Activated naive CD4-positive, alpha-beta T cell treated with anti-CD3 and anti-CD28 coated beads, Interleukin-2, amount 10 ng/mL, durations not matched to agents 7 days and 5 days (primary cell): ENCODE data around the gene BCAS3.

Experiments
- CTCF ChIA-PET: fragments of 350-600 bp; sonication (Branson Sonifier 250); formaldehyde crosslinking; loops from one replicate; lab custom pipeline; 2021; ENCODE audit warnings: antibody characterized with exemption; lab: Charles Lee
- DNase-seq: peaks from one replicate; pipeline ENCODE4 v3.0.0-alpha.2; 2020
- H3K27ac Mint-ChIP-seq: one replicate; pipeline ENCODE4 v1.8.0; 2021; ENCODE audit warnings: mild to moderate bottlenecking, moderate library complexity, mixed read lengths
- H3K27me3 Mint-ChIP-seq: one replicate; pipeline ENCODE4 v1.8.0; 2021; ENCODE audit warnings: mild to moderate bottlenecking, mixed read lengths
- H3K36me3 Mint-ChIP-seq: one replicate; pipeline ENCODE4 v1.8.0; 2021; ENCODE audit warnings: mixed read lengths
- H3K4me1 Mint-ChIP-seq: one replicate; pipeline ENCODE4 v1.8.0; 2021; ENCODE audit warnings: mixed read lengths
- H3K4me3 Mint-ChIP-seq: one replicate; pipeline ENCODE4 v1.8.0; 2021; ENCODE audit warnings: mild to moderate bottlenecking, moderate library complexity, mixed read lengths
- H3K9me3 Mint-ChIP-seq: one replicate; pipeline ENCODE4 v1.8.0; 2021; ENCODE audit warnings: mixed read lengths

The BCAS3 gene

GRCh38 chr17:61225178-61225882 is 547.7 kb downstream of the BCAS3 start:
- CTCF ChIA-PET, result no interaction called here
- no peaks in the 10 kb centered on the region for H3K9me3 Mint-ChIP-seq
- no peak overlapping the region for H3K4me3 Mint-ChIP-seq
- no peak for DNase-seq
- H3K4me1 Mint-ChIP-seq, result peaks cover 45% of the 10 kb centered on the region
- H3K36me3 Mint-ChIP-seq, result peaks cover 5% of the 10 kb centered on the region
- H3K27ac Mint-ChIP-seq, result no peak overlapping the region
- H3K27me3 Mint-ChIP-seq, result no peaks in the 10 kb centered on the region

DNA sequence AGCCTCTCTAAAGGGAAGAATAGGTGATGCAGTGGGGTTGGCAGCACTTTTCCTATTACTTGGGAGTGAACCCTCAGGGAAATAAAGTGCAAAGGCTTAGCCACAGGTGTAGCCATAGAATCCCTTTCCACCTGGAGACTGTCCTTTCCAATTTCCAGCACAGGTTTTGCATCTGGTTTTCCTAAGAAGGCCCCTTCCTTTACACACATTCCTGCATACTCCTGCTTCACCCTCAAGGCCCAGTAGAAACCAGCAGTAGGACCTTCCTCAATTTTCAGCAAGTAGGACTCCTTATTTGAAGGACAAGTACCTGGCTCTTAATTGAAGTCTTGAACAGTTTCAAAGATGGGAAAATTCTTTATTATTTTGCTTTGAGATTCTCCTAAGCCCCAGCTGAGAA is 550.2 kb downstream of the BCAS3 start:
- Mint-ChIP-seq H3K27me3 (no peaks in the 10 kb centered on the region), H3K9me3 (no peaks in the 10 kb centered on the region), H3K4me1 (peaks cover 25% of the 10 kb centered on the region), H3K36me3 (peaks cover 5% of the 10 kb centered on the region), H3K27ac (no peak overlapping the region), H3K4me3 (no peak overlapping the region)
- no peak for DNase-seq
- CTCF ChIA-PET, result no interaction called here

GRCh38 chr17:61230461-61230860 is 552.8 kb downstream of the BCAS3 start:
- Mint-ChIP-seq H3K4me1 (peaks cover 5% of the 10 kb centered on the region), H3K9me3 (no peaks in the 10 kb centered on the region), H3K27me3 (peaks cover 3% of the 10 kb centered on the region), H3K36me3 (no peaks in the 10 kb centered on the region), H3K4me3 (no peak overlapping the region), H3K27ac (no peak overlapping the region)
- DNase-seq, result no peak
- CTCF ChIA-PET, result no interaction called here

- Mint-ChIP-seq H3K9me3 (no peaks in the 10 kb centered on the region), H3K27me3 (peaks cover 3% of the 10 kb centered on the region), H3K36me3 (no peaks in the 10 kb centered on the region), H3K27ac (no peak overlapping the region), H3K4me3 (no peak overlapping the region), H3K4me1 (peaks cover 5% of the 10 kb centered on the region)
- CTCF ChIA-PET, result no interaction called here
- DNase-seq, result no peak
These were observed 553.5 kb downstream of the BCAS3 start for GRCh38 chr17:61230972-61231820.

DNA sequence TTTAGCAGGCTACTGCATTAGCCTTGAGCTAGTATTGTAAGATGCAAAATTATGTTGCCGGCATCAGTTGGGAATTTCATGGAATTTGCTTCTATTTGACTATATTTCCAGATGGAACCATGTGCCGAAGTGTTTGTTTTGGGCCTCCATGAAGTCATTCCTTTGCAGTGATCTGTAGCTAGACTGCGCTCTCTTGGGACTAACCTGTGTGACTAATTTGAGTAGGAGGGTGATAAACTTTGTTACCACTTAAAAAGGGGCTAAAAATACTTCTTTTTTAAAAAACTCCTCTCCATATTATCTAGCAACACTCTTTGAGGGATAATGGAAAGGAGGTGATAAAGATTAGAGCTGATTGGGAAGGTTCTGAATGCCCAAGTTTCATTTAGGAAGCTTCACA is 555.2 kb downstream of the BCAS3 start:
- H3K4me1 Mint-ChIP-seq, result peaks cover 5% of the 10 kb centered on the region
- peaks cover 3% of the 10 kb centered on the region for H3K27me3 Mint-ChIP-seq
- CTCF ChIA-PET, result no interaction called here
- no peak overlapping the region for H3K27ac Mint-ChIP-seq
- H3K9me3 Mint-ChIP-seq, result no peaks in the 10 kb centered on the region
- no peak for DNase-seq
- no peak overlapping the region for H3K4me3 Mint-ChIP-seq
- peaks cover 2% of the 10 kb centered on the region for H3K36me3 Mint-ChIP-seq

DNA sequence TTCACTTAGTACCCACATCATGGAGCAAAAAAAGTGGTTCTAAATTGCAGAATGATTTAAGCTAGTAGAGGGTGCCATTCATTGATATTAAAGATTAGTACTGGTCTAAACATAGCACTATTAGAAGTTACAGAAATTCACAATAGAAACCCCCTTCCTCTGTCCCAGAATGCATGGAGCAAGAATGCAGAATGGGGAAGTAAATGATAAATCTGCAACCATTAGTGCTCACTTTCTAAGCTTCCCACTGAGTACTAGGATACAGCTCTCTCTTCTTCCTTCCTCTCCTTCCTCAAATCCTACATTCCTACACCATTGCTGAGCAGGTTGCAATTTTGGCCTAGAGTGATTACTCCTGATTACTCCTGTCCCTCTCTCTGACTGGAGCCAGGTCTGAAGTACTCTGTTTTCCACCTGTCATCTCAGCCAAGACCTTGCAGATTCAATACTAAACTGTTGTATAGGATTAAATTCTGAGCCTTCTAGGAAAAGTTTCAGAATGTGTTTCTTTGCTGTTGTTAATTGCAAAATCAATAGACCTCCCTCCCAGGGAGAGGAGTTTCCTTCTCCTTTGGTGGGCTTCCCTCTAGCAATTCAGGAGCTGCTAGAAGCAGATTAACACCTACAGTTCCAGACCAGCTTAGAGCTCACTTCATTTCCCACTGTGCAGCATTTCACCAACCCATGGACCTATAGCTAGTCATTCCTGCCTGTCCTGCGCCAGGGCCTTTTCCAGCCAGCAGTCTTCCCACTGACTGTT is 556.5 kb downstream of the BCAS3 start:
- H3K9me3 Mint-ChIP-seq, result no peaks in the 10 kb centered on the region
- H3K4me3 Mint-ChIP-seq, result no peak overlapping the region
- peaks cover 13% of the 10 kb centered on the region for H3K4me1 Mint-ChIP-seq
- peaks cover 2% of the 10 kb centered on the region for H3K36me3 Mint-ChIP-seq
- no peak for DNase-seq
- CTCF ChIA-PET, result no interaction called here
- H3K27me3 Mint-ChIP-seq, result peaks cover 3% of the 10 kb centered on the region
- no peak overlapping the region for H3K27ac Mint-ChIP-seq

DNA sequence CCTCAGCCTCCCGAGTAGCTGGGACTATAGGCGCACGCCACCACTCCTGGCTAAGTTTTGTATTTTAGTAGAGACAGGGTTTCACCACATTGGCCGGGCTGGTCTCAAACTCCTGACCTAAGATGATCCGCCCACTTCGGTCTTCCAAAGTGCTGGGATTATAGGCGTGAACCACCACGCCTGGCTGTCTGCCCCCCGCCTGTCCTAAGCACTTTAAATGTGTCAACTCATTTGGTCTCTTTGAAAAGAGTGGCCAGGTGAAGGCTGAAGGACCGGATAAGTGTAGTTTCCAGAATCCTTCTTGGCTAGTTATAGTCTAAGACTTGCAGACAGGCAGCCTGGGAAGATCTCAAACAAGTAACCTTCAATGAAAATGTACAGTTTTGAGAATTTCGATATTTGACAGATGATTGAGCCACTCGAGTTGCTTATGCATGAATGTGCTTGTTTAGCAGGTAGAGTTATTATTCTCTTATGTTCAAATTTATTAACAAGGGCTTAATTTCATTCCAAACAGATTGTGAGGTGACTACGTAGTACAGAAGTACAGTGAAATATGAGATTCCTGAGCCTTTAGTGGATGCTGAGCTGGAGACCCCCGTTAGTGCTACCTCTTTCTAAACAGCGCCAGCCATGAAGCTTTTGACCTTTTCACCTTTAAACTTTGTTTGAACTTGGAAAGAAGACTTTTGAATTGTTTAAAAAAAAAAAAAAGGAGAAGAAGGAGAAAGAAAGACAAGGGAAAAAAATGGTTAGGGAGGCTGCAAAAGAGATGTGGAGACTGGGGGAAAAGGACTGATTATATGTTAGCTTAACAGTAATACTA is 557.6 kb downstream of the BCAS3 start:
- peaks cover 18% of the 10 kb centered on the region for H3K4me1 Mint-ChIP-seq
- no peak overlapping the region for H3K4me3 Mint-ChIP-seq
- H3K27me3 Mint-ChIP-seq, result peaks cover 3% of the 10 kb centered on the region
- CTCF ChIA-PET, result interaction anchor here (0.8 kb wide), 1 partner anchor 14 kb away, joined by 4 read pairs; no protein-coding TSS in a partner anchor
- no peaks in the 10 kb centered on the region for H3K9me3 Mint-ChIP-seq
- H3K27ac Mint-ChIP-seq, result no peak overlapping the region
- peaks cover 2% of the 10 kb centered on the region for H3K36me3 Mint-ChIP-seq
- DNase-seq, result no peak

DNA sequence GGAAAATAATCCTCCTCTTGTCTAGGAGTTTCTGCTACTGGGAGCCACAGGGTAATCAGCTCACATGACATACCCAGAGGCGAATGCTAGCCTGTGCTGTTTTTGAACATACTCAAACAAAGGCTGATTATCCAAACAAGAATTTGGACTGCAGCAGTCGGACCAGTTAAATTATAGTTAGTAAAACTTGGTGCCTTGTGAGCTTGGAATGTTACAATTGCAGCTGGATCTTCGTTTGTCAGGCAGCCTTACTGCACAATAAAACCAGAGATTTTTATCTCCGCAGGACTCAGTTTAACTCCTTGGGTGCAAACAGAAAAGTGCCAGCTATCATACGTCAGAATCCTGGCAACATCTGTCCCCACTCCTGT is 558.2 kb downstream of the BCAS3 start:
- no peak for DNase-seq
- Mint-ChIP-seq H3K27ac (no peak overlapping the region), H3K4me1 (peaks cover 17% of the 10 kb centered on the region), H3K4me3 (no peak overlapping the region), H3K27me3 (peaks cover 3% of the 10 kb centered on the region), H3K9me3 (no peaks in the 10 kb centered on the region), H3K36me3 (peaks cover 2% of the 10 kb centered on the region)
- CTCF ChIA-PET, result interaction anchor here (0.8 kb wide), 1 partner anchor 15 kb away, joined by 4 read pairs; no protein-coding TSS in a partner anchor

DNA sequence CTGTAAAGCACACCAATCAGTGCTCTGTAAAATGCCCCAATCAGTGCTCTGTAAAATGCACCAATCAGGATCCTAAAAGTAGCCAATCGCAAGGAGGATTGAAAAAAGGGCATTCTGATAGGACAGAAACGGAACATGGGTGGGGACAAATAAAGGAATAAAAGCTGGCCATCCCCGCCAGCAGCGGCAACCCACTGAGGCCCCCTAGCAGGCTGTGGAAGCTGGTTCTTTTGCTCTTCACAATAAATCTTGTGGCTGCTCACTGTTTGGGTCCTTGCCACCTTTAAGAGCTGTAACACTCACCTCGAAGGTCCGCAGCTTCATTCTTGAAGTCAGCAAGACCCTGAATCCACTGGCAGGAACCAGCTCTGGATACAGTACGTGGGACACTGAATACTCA is 559.6 kb downstream of the BCAS3 start:
- H3K9me3 Mint-ChIP-seq, result no peaks in the 10 kb centered on the region
- CTCF ChIA-PET, result interaction anchor here (0.6 kb wide), 1 partner anchor 167 kb away, joined by 3 read pairs; no protein-coding TSS in a partner anchor
- H3K27ac Mint-ChIP-seq, result no peak overlapping the region
- H3K4me3 Mint-ChIP-seq, result no peak overlapping the region
- H3K27me3 Mint-ChIP-seq, result peaks cover 3% of the 10 kb centered on the region
- H3K4me1 Mint-ChIP-seq, result peaks cover 12% of the 10 kb centered on the region
- H3K36me3 Mint-ChIP-seq, result peaks cover 2% of the 10 kb centered on the region
- no peak for DNase-seq

DNA sequence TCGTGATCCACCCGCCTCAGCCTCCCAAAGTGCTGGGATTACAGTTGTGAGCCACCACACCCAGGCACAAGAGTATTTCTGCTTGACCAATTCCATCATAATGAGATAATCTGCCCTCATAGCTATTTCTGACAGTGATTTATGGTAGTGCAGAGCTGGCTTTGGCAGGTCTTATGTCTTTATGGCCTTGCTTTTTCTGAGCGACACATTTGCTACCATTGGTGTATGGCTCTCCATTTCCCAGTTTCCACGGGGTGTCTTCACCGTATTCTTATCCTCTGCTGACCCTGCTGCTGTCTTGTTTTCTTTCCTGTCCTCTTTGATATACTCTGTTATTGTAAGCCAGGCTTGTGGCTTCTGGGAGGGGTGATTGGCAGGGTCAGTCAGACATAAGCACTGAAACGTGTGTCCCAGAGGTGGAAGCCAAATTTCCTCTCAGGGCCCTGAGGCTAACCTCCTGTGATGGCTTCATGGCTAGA is 560.8 kb downstream of the BCAS3 start:
- DNase-seq, result no peak
- CTCF ChIA-PET, result interaction anchor here (1.3 kb wide), 1 partner anchor 19 kb away, joined by 3 read pairs; no protein-coding TSS in a partner anchor
- no peak overlapping the region for H3K4me3 Mint-ChIP-seq
- H3K27ac Mint-ChIP-seq, result no peak overlapping the region
- H3K9me3 Mint-ChIP-seq, result peaks cover 2% of the 10 kb centered on the region
- peaks cover 3% of the 10 kb centered on the region for H3K27me3 Mint-ChIP-seq
- peaks cover 2% of the 10 kb centered on the region for H3K36me3 Mint-ChIP-seq
- peaks cover 12% of the 10 kb centered on the region for H3K4me1 Mint-ChIP-seq

DNA sequence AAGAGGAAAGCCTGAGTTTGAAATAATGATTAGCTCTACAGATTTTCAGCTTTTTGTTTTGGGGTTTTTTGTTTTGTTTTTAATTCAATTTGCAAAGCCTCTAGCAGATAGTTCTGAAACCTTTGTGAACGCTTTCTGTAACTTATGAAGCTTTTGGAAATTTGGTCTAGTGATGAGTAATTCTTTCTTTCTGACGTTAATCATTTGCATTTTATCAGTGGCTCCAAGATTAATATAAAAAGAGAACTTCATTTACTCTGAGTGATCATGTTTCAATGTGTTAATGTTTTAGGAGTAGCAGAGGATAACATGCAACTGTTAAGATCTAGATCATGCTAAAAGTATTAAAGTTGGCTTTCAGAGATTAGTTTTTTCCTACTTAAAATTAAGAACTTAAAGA is 561.7 kb downstream of the BCAS3 start:
- CTCF ChIA-PET, result interaction anchor here (1.3 kb wide), 1 partner anchor 20 kb away, joined by 3 read pairs; no protein-coding TSS in a partner anchor
- Mint-ChIP-seq H3K9me3 (peaks cover 2% of the 10 kb centered on the region), H3K4me1 (peaks cover 12% of the 10 kb centered on the region), H3K4me3 (no peak overlapping the region), H3K27me3 (no peaks in the 10 kb centered on the region), H3K36me3 (peaks cover 2% of the 10 kb centered on the region), H3K27ac (no peak overlapping the region)
- no peak for DNase-seq

GRCh38 chr17:61239953-61240352 is 562.3 kb downstream of the BCAS3 start:
- H3K36me3 Mint-ChIP-seq, result peaks cover 2% of the 10 kb centered on the region
- peaks cover 2% of the 10 kb centered on the region for H3K9me3 Mint-ChIP-seq
- H3K4me1 Mint-ChIP-seq, result peaks cover 12% of the 10 kb centered on the region
- H3K27me3 Mint-ChIP-seq, result no peaks in the 10 kb centered on the region
- H3K4me3 Mint-ChIP-seq, result no peak overlapping the region
- no peak overlapping the region for H3K27ac Mint-ChIP-seq
- DNase-seq, result no peak
- CTCF ChIA-PET, result interaction anchor here (1.0 to 1.3 kb wide), 2 partner anchors 21 to 26 kb away, joined by 3 to 4 read pairs; no protein-coding TSS in a partner anchor

- no peak for DNase-seq
- CTCF ChIA-PET, result interaction anchor here (1.0 to 1.1 kb wide), 2 partner anchors 27 to 105 kb away, joined by 3 to 4 read pairs; no protein-coding TSS in a partner anchor
- Mint-ChIP-seq H3K4me3 (no peak overlapping the region), H3K27ac (no peak overlapping the region), H3K27me3 (no peaks in the 10 kb centered on the region), H3K9me3 (peaks cover 2% of the 10 kb centered on the region), H3K4me1 (peaks cover 12% of the 10 kb centered on the region), H3K36me3 (peaks cover 2% of the 10 kb centered on the region)
These were observed 563.3 kb downstream of the BCAS3 start for GRCh38 chr17:61240851-61241468.
